GM12878 (cell line): ENCODE data around the gene TPI1. TPM values are rescaled to one million over a fixed set of nuclear protein-coding genes. Genes with fewer than 3 reads are reported as not detected.
A peak's percentile ranks its signal among the peaks of the same experiment; 100 is the strongest.

Source experiments
- CBX3 ChIP-seq: fragments of 200-600 bp; sonication (generic); IDR thresholded peaks from 2 replicates; pipeline ENCODE4 v1.6.1; 2016; ENCODE audit warnings: low read depth, borderline replicate concordance
- CREM ChIP-seq: IDR thresholded peaks from 2 replicates; pipeline ENCODE4 v1.6.1; 2014; ENCODE audit warnings: antibody characterized with exemption, low read depth
- GABPA ChIP-seq: IDR thresholded peaks from 2 replicates; pipeline ENCODE4 v1.6.1; 2014; ENCODE audit warnings: antibody characterized with exemption, low read depth, mild to moderate bottlenecking, inconsistent platforms
- JUNB ChIP-seq: IDR thresholded peaks from 2 replicates; pipeline ENCODE4 v1.6.1; 2016; ENCODE audit warnings: antibody characterized with exemption, mild to moderate bottlenecking
- MTA3 ChIP-seq: IDR thresholded peaks from 2 replicates; pipeline ENCODE4 v1.6.1; 2012; ENCODE audit warnings: low read length, inconsistent platforms, borderline replicate concordance
- SMARCA5 ChIP-seq: fragments of 450-650 bp; IDR thresholded peaks from 2 replicates; pipeline ENCODE4 v1.6.1; 2017; ENCODE audit warnings: mild to moderate bottlenecking
- STAT3 ChIP-seq: IDR thresholded peaks from 2 replicates; pipeline ENCODE4 v1.6.1; 2011; ENCODE audit warnings: low read depth, low read length, improper control_type of control experiment
- YBX1 ChIP-seq: fragments of 450-650 bp; IDR thresholded peaks from 2 replicates; pipeline ENCODE4 v1.6.1; 2016; ENCODE audit warnings: antibody characterized with exemption
- polyA plus RNA-seq, 11 experiments: library from polyadenylated mRNA; depleted of rRNA in 4 of 11; unstranded in 6 of 11; stranded (reverse) in 5 of 11; fragments of >200 nt; fragmentation: Nextera tagmentation in 4 of 11; fragmentation: Illumina TruSeq in 1 of 11; extraction: Ambion mirVana in 4 of 11; extraction: Trizol in 1 of 11; gene quantifications; 1 replicate in 1 of 11; 2 replicates in 10 of 11; pipeline versions ENCODE4 v1.2.1 to v1.2.3, GENCODE V29; 2011 to 2016; ENCODE audit warnings: inconsistent platforms in 2 of 11, missing spikeins in 2 of 11, low read depth in 1 of 11
- total RNA-seq, 4 experiments: library from RNA; depleted of rRNA in 3 of 4; stranded (reverse); fragments of >200 nt in 3 of 4; fragmentation: Illumina TruSeq in 1 of 4; extraction: Trizol in 1 of 4; gene quantifications; 2 replicates each; pipeline versions ENCODE4 v1.2.1 to v1.2.3, GENCODE V29; 2013 to 2021
- TF ChIP-seq, protein P1 (sequence below): fragments of 450-650 bp; formaldehyde crosslinking; IDR thresholded peaks from 2 replicates; pipeline ENCODE4 v1.4.0; 2022; ENCODE audit warnings: mild to moderate bottlenecking, moderate library complexity
- TF ChIP-seq, protein P2 (sequence below): fragments of 450-650 bp; IDR thresholded peaks from 2 replicates; pipeline ENCODE4 v1.6.1; 2016; ENCODE audit warnings: mild to moderate bottlenecking
- TF ChIP-seq, protein P3 (sequence below): fragments of 150-350 bp; IDR thresholded peaks from 2 replicates; pipeline ENCODE4 v1.6.1; 2016; ENCODE audit warnings: low read depth, low read length

TPI1 gene
- total and polyA plus RNA-seq, 10 of the 15 experiments (the other 5 are each of a cell fraction or from before 2014, with no cell fraction given) = 916 to 7,349 (median 1,677) TPM

DNA sequence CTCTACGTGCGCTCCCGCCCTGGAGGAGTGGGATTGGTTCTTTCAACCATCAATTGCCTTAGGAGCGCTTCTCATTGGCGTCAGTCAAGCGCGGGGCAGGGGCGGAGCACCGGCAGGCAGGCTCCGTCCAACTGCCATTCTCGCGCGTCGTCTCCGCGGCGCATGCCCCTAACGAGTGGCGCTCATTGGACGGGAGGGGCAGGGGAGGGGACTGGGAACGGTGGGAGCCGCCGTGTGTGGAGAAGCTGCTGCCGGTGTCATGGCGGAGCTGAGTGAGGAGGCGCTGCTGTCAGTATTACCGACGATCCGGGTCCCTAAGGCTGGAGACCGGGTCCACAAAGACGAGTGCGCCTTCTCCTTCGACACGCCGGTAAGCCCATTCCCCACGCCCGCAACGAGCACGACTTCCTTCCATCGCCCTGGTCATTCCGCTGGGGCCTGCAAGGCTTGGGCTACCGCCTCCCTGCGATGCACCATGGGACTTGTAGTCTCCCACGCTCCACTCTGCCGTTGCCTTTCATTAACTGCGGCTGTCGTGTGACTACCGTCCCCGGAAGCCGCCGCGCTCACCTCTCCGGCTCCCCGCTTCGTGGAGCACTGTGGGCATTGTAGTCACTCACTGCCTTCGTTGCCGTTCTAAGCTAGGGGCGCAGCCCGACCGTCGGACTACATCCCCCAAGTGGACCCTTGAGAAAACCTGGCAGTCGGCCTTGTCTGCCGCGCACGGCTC is 15.2 kb upstream of the TPI1 start, which contains the start of gene USP5 (continued):
- TF ChIP-seq, protein P1, sequence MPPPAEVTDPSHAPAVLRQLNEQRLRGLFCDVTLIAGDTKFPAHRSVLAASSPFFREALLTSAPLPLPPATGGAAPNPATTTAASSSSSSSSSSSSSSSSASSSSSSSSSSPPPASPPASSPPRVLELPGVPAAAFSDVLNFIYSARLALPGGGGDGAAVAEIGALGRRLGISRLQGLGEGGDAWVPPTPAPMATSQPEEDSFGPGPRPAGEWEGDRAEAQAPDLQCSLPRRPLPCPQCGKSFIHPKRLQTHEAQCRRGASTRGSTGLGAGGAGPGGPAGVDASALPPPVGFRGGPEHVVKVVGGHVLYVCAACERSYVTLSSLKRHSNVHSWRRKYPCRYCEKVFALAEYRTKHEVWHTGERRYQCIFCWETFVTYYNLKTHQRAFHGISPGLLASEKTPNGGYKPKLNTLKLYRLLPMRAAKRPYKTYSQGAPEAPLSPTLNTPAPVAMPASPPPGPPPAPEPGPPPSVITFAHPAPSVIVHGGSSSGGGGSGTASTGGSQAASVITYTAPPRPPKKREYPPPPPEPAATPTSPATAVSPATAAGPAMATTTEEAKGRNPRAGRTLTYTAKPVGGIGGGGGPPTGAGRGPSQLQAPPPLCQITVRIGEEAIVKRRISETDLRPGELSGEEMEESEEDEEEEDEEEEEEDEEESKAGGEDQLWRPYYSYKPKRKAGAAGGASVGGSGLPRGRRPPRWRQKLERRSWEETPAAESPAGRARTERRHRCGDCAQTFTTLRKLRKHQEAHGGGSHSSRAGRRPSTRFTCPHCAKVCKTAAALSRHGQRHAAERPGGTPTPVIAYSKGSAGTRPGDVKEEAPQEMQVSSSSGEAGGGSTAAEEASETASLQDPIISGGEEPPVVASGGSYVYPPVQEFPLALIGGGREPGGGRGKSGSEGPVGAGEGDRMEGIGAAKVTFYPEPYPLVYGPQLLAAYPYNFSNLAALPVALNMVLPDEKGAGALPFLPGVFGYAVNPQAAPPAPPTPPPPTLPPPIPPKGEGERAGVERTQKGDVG = no peak
- no peak for TF ChIP-seq CBX3
- no peak for TF ChIP-seq MTA3
- TF ChIP-seq JUNB = peak; percentile 28; the same call in 1 of the 2 replicates
- no peak for TF ChIP-seq YBX1
- TF ChIP-seq, protein P2, sequence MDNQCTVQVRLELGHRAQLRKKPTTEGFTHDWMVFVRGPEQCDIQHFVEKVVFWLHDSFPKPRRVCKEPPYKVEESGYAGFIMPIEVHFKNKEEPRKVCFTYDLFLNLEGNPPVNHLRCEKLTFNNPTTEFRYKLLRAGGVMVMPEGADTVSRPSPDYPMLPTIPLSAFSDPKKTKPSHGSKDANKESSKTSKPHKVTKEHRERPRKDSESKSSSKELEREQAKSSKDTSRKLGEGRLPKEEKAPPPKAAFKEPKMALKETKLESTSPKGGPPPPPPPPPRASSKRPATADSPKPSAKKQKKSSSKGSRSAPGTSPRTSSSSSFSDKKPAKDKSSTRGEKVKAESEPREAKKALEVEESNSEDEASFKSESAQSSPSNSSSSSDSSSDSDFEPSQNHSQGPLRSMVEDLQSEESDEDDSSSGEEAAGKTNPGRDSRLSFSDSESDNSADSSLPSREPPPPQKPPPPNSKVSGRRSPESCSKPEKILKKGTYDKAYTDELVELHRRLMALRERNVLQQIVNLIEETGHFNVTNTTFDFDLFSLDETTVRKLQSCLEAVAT = 0 out of 2 replicates have a peak, but pooled peaks have one; percentile 24
- peak; percentile 97 for TF ChIP-seq GABPA
- TF ChIP-seq, protein P3, sequence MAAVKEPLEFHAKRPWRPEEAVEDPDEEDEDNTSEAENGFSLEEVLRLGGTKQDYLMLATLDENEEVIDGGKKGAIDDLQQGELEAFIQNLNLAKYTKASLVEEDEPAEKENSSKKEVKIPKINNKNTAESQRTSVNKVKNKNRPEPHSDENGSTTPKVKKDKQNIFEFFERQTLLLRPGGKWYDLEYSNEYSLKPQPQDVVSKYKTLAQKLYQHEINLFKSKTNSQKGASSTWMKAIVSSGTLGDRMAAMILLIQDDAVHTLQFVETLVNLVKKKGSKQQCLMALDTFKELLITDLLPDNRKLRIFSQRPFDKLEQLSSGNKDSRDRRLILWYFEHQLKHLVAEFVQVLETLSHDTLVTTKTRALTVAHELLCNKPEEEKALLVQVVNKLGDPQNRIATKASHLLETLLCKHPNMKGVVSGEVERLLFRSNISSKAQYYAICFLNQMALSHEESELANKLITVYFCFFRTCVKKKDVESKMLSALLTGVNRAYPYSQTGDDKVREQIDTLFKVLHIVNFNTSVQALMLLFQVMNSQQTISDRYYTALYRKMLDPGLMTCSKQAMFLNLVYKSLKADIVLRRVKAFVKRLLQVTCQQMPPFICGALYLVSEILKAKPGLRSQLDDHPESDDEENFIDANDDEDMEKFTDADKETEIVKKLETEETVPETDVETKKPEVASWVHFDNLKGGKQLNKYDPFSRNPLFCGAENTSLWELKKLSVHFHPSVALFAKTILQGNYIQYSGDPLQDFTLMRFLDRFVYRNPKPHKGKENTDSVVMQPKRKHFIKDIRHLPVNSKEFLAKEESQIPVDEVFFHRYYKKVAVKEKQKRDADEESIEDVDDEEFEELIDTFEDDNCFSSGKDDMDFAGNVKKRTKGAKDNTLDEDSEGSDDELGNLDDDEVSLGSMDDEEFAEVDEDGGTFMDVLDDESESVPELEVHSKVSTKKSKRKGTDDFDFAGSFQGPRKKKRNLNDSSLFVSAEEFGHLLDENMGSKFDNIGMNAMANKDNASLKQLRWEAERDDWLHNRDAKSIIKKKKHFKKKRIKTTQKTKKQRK = peak; percentile 71
- TF ChIP-seq SMARCA5 = no peak
- TF ChIP-seq CREM = peak; percentile 99
- TF ChIP-seq STAT3 = no peak
